ENCODE results near the gene MSANTD1. TPM values are rescaled to one million over a fixed set of nuclear protein-coding genes. Genes with fewer than 3 reads are reported as not detected.

Gene MSANTD1
- total and polyA plus RNA-seq, 4 donors: 0.33 to 3.5 (median 1.9) TPM; not detected in 1

DNA sequence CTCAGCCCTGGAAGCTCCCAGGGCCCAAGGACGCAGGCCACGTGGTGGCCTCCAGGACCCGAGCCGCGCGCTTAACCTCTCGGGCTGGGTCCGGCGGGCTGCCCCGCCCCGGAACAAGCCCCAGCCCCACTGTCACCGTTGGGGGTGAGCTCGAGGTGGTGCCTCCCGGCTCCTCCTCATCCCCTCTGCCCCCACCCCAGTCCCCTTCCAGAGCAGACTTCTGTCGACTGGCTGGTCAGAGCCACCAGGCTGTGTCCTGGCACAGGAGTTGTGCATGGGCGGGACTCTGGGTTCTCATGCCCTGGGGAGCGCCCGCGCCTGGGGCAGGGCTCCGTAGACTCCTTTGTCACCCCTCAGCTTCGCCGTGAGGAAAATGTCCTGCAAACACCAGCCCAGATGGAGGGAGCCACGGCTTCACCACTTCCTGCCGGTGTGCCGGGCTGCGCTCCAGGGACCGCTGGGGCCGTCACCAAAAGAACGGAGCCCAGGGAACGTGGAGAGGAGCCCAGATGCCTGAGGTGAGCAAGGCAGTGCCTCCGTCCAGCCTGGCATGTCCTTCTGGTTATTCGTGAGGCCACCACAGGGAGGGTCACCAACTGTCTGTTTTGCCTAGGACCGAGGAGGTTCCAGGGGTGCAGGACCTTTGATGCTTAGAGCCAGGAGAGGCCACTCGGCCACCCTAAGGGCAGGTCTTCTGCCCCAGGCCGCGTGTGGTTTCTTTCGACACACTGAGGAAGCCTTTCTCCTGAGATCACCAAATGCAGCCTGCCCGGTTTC lies 36.8 kb downstream of the MSANTD1 start:
- Histone ChIP-seq H3K36me3 (ENCODE audit: control insufficient read depth in 1 of 2, insufficient read depth in 2 of 2, low read length in 1 of 2) (no peaks in the 10 kb centered on the region), H3K9me3 (ENCODE audit: control insufficient read depth, low read length) (no peaks in the 10 kb centered on the region), H3K4me1 (ENCODE audit: control insufficient read depth in 1 of 2, insufficient read depth in 2 of 2, low read length in 2 of 2) (no peaks in the 10 kb centered on the region), H3K4me3 (ENCODE audit: low read length in 2 of 2) (no peak overlapping the region), H3K27me3 (ENCODE audit: control insufficient read depth in 1 of 2, insufficient read depth in 2 of 2, low read length in 1 of 2) (no peaks in the 10 kb centered on the region), H3K27ac (ENCODE audit: low read depth in 1 of 2, low read length in 2 of 2) (no peak overlapping the region)
- no peak for ATAC-seq (ENCODE audit: low FRiP score)
- intact Hi-C loops (cut with DNase I): no loop called here
- DNase-seq: peak in 1 of 2 donors; percentile 81
- WGBS, 2 donors: 62 to 65% methylated on average over 37 to 38 of the region's 38 CpGs

DNA sequence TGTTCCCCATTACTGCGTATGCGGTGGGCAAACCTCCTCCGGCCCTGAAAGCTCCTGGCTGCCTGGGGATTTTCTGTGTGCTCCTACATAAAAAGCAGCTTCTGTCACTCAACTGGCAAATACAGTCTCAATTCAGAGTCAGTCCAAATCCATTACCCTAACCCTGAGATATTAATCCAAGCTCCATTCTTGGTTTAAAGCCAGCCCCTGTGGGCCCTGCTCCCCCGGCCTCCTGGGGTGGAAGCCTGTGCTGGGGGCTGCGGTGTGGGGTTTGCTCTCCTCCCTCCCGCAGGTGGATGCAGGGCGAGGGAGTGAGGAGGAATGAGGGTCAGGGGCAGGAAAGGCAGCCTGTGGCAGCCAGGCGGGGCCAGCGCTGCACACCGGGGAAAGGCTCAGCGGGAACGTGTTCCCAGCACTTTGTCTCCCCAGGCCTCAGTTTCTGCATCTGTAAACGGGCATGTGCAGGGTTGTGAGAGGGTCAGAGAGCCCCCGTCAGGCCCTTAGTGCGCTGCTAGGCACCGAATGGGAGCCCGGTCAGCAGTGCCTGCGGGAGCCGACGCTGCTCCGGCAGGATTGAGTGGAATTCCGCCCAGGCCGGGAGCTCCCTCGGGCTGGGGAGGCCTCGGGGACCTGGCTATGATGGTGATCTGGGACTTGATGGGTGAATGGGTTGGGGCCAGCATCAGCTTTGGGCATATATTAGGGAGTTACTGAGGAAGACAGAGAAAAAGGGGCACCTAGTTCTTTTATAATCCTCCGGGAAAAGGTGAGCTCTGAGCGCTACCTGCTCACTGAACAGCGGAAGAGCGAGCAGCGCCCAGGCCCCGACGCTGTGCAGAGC lies 37.6 kb downstream of the MSANTD1 start:
- WGBS, 2 donors: 73% methylated on average over 32 of the region's 32 CpGs
- intact Hi-C loops (cut with DNase I): no loop called here
- no peak overlapping the region for H3K27ac ChIP-seq (ENCODE audit: low read depth in 1 of 2, low read length in 2 of 2)
- no peaks in the 10 kb centered on the region for H3K27me3 ChIP-seq (ENCODE audit: control insufficient read depth in 1 of 2, insufficient read depth in 2 of 2, low read length in 1 of 2)
- H3K9me3 ChIP-seq (ENCODE audit: control insufficient read depth, low read length): no peaks in the 10 kb centered on the region
- DNase-seq: peak in 1 of 2 donors; percentile 61
- ATAC-seq (ENCODE audit: low FRiP score): no peak
- no peaks in the 10 kb centered on the region for H3K4me1 ChIP-seq (ENCODE audit: control insufficient read depth in 1 of 2, insufficient read depth in 2 of 2, low read length in 2 of 2)
- H3K36me3 ChIP-seq (ENCODE audit: control insufficient read depth in 1 of 2, insufficient read depth in 2 of 2, low read length in 1 of 2): no peaks in the 10 kb centered on the region
- no peak overlapping the region for H3K4me3 ChIP-seq (ENCODE audit: low read length in 2 of 2)

DNA sequence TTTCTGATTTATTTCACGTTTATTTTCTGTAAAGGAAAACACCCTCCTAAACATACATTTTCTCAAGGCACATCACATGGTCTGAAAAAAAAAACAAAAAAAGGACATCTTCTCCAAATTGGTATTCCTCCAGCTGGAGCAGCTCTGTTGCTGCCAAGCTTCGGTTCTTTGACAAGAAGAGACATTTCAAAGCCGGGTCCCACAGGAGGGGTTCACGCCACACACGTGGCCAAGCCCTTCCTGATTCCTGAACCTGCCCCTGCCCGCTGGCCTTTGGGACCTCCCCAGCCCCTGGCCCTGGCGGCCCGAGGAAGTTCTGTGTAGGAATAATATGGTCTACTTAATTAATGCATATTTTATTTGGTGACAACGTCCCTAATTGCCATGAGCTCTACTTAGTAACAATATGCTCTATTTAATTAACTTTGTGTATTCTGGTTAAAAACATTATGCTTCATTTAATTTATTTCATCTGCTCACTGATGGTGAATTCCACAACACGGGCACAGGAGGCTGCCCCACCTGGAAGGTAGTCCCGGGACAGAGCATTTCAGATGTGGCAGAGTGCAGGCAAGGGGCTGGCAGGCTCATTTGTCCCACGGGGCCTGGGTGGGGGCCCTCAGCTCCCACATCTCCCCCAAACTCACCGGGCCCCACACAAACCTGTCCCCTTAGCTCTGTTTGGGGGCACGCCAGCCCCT lies 38.5 kb downstream of the MSANTD1 start:
- DNase-seq: no peak

DNA sequence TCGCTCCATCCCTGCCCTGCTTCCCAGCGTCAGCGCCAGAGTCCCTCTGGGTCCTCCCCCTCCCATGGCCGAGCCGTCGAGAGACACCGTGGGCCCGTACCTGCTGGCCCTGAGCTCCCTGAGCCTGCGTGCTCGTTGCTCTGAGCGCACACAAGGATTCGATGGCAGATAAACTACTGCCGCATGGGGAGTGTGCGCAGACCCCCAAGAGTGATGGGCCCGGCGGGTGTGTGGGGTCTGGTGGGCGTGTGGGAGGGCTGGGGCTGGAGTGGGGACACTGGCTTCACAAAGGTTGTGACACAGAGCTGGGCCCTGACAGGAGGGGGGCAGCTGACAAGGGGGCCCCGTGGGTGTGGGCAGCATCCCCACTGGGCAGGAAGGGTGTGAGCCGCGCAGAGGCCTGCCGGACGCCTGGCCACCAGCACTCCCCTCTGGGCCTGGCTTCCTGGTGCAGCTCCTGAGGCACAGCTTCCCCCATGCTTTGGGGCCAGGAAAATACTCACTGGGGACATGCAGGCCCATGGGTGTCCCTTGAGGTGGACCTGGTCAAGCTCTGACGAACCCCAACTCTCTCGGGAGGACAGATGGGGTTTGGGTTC lies 39.1 kb downstream of the MSANTD1 start:
- no peak for DNase-seq
- Histone ChIP-seq H3K4me3 (ENCODE audit: low read length in 2 of 2) (no peak overlapping the region), H3K36me3 (ENCODE audit: control insufficient read depth in 1 of 2, insufficient read depth in 2 of 2, low read length in 1 of 2) (no peaks in the 10 kb centered on the region), H3K27me3 (ENCODE audit: control insufficient read depth in 1 of 2, insufficient read depth in 2 of 2, low read length in 1 of 2) (no peaks in the 10 kb centered on the region), H3K27ac (ENCODE audit: low read depth in 1 of 2, low read length in 2 of 2) (no peak overlapping the region), H3K9me3 (ENCODE audit: control insufficient read depth, low read length) (no peaks in the 10 kb centered on the region), H3K4me1 (ENCODE audit: control insufficient read depth in 1 of 2, insufficient read depth in 2 of 2, low read length in 2 of 2) (no peaks in the 10 kb centered on the region)
- intact Hi-C loops (cut with DNase I): no loop called here
- ATAC-seq (ENCODE audit: low FRiP score): no peak
- WGBS, 2 donors: 71 to 81% methylated on average over 23 to 24 of the region's 24 CpGs

More for the DNA sequence above, 38.5 kb downstream of the MSANTD1 start:
- H3K9me3 ChIP-seq (ENCODE audit: control insufficient read depth, low read length): no peaks in the 10 kb centered on the region
- WGBS, 2 donors: 47 to 48% methylated on average over 14 of the region's 14 CpGs
- intact Hi-C loops (cut with DNase I): no loop called here
- no peak overlapping the region for H3K27ac ChIP-seq (ENCODE audit: low read depth in 1 of 2, low read length in 2 of 2)
- no peaks in the 10 kb centered on the region for H3K27me3 ChIP-seq (ENCODE audit: control insufficient read depth in 1 of 2, insufficient read depth in 2 of 2, low read length in 1 of 2)
- no peak overlapping the region for H3K4me3 ChIP-seq (ENCODE audit: low read length in 2 of 2)
- no peaks in the 10 kb centered on the region for H3K36me3 ChIP-seq (ENCODE audit: control insufficient read depth in 1 of 2, insufficient read depth in 2 of 2, low read length in 1 of 2)
- no peaks in the 10 kb centered on the region for H3K4me1 ChIP-seq (ENCODE audit: control insufficient read depth in 1 of 2, insufficient read depth in 2 of 2, low read length in 2 of 2)
- no peak for ATAC-seq (ENCODE audit: low FRiP score)

DNA sequence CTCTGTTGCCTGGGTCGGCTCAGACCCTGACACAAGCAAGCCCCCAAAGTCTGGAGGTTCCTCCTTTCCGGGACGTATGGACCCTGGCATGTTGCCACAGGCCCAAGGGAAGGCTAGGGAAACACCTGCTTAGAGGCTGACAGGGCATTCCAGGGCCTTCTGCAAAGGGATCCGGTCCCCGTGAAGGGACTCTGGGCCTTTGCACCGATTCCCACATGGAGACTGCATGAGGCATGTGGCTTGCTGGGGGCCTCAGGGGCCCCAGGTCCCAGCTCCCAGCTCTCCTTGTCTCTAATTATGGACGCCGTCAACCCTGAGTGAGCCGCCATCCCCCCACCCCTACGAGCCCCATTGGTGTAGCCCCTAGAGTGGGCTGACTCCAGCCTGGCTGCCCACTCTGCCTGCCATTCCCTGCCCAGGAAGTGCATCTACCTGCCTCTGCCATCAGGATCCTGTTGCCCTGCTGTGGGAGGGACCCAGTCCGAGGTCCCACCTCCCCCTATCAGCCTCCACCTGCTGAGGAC lies 39.7 kb downstream of the MSANTD1 start:
- intact Hi-C loops (cut with DNase I): no loop called here
- ATAC-seq (ENCODE audit: low FRiP score): no peak
- no peak overlapping the region for H3K27ac ChIP-seq (ENCODE audit: low read depth in 1 of 2, low read length in 2 of 2)
- H3K4me3 ChIP-seq (ENCODE audit: low read length in 2 of 2): no peak overlapping the region
- H3K36me3 ChIP-seq (ENCODE audit: control insufficient read depth in 1 of 2, insufficient read depth in 2 of 2, low read length in 1 of 2): no peaks in the 10 kb centered on the region
- H3K9me3 ChIP-seq (ENCODE audit: control insufficient read depth, low read length): no peaks in the 10 kb centered on the region
- H3K4me1 ChIP-seq (ENCODE audit: control insufficient read depth in 1 of 2, insufficient read depth in 2 of 2, low read length in 2 of 2): no peaks in the 10 kb centered on the region
- DNase-seq: no peak
- H3K27me3 ChIP-seq (ENCODE audit: control insufficient read depth in 1 of 2, insufficient read depth in 2 of 2, low read length in 1 of 2): no peaks in the 10 kb centered on the region
- WGBS, 2 donors: 81 to 82% methylated on average over 10 to 11 of the region's 11 CpGs

DNA sequence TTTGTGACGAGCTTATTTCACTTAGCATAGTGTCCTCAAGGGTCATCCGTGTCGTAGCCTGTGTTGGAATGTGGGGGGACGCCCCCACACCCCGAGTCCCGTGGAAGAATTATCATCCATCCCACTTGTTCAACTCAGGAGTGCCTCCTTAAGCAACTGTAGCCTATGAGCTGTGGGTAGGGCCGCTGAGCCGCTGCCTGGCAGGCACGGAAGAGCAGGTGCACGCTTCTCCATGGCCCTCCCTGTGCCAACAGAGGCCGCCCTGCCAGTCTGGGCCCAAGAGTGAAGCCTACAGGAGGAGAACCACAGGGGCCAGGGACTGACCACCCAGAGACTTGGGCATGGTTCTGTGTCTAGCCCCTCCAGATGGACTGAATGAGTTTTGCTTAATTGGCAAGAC lies 41.5 kb downstream of the MSANTD1 start:
- ATAC-seq (ENCODE audit: low FRiP score): no peak
- intact Hi-C loops (cut with DNase I): loop anchor here in 1 of 2 donors (5.0 kb wide), 1 partner anchor 192 kb away; no protein-coding TSS in a partner anchor
- no peak for DNase-seq
- Histone ChIP-seq H3K4me3 (ENCODE audit: low read length in 2 of 2) (no peak overlapping the region), H3K4me1 (ENCODE audit: control insufficient read depth in 1 of 2, insufficient read depth in 2 of 2, low read length in 2 of 2) (no peaks in the 10 kb centered on the region), H3K36me3 (ENCODE audit: control insufficient read depth in 1 of 2, insufficient read depth in 2 of 2, low read length in 1 of 2) (no peaks in the 10 kb centered on the region), H3K27ac (ENCODE audit: low read depth in 1 of 2, low read length in 2 of 2) (no peak overlapping the region), H3K27me3 (ENCODE audit: control insufficient read depth in 1 of 2, insufficient read depth in 2 of 2, low read length in 1 of 2) (no peaks in the 10 kb centered on the region), H3K9me3 (ENCODE audit: control insufficient read depth, low read length) (no peaks in the 10 kb centered on the region)
- WGBS, 2 donors: 94% methylated on average over 11 of the region's 11 CpGs

DNA sequence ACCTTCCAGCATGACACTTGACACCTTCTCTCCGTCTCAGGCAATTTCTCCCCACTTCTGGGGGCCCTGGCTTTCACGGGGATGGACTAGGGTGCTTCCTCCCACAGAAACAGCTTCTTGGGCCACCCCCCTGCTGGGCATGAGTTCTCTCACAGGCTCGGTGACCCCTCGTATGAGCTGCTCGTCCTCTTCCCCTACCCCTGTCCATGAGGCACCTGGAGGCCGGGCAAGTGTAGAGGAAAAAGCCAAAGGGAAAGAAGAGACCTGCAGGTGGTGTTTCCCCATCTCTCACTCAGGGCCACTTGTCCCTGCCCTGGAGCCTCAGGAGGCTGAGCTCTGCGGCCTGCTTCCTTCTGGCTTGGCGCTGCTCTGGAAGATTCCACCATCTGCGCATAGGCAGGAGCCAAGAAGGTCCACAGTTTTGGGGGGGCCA lies 41.9 kb downstream of the MSANTD1 start:
- Histone ChIP-seq H3K4me1 (ENCODE audit: control insufficient read depth in 1 of 2, insufficient read depth in 2 of 2, low read length in 2 of 2) (no peaks in the 10 kb centered on the region), H3K4me3 (ENCODE audit: low read length in 2 of 2) (no peak overlapping the region), H3K36me3 (ENCODE audit: control insufficient read depth in 1 of 2, insufficient read depth in 2 of 2, low read length in 1 of 2) (no peaks in the 10 kb centered on the region), H3K27me3 (ENCODE audit: control insufficient read depth in 1 of 2, insufficient read depth in 2 of 2, low read length in 1 of 2) (no peaks in the 10 kb centered on the region), H3K9me3 (ENCODE audit: control insufficient read depth, low read length) (no peaks in the 10 kb centered on the region), H3K27ac (ENCODE audit: low read depth in 1 of 2, low read length in 2 of 2) (no peak overlapping the region)
- intact Hi-C loops (cut with DNase I): loop anchor here in 1 of 2 donors (5.0 kb wide), 1 partner anchor 191 kb away; no protein-coding TSS in a partner anchor
- DNase-seq (no peak), ATAC-seq (ENCODE audit: low FRiP score) (no peak)
- WGBS, 2 donors: 96% methylated on average over 9 of the region's 9 CpGs

DNA sequence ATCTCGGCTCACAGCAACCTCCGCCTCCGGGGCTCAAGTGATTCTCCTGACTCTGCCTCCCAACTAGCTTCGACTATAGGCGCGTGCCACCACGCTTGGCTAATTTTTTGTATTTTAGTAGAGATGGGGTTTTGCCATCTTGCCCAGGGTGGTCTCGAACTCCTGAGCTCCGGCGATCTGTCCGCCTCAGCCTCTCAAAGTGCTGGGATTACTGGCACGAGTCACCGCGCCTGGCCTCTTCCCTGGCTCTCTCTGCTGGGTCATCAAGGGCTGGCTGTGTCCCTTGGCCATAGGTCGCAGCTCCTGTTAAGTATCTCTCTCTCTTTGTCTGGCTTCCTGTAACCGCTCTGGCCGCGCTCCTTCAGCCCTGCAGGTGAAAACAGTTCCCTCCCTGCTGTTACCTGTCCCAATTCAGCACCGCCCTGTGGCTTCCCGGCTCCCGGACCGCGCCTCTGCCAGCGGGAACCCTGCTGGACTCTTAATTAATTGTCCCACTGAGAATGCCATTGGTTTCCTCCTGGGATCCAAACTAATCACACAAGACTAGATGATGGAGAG lies 42.5 kb downstream of the MSANTD1 start:
- Histone ChIP-seq H3K27me3 (ENCODE audit: control insufficient read depth in 1 of 2, insufficient read depth in 2 of 2, low read length in 1 of 2) (no peaks in the 10 kb centered on the region), H3K4me1 (ENCODE audit: control insufficient read depth in 1 of 2, insufficient read depth in 2 of 2, low read length in 2 of 2) (no peaks in the 10 kb centered on the region), H3K9me3 (ENCODE audit: control insufficient read depth, low read length) (no peaks in the 10 kb centered on the region), H3K36me3 (ENCODE audit: control insufficient read depth in 1 of 2, insufficient read depth in 2 of 2, low read length in 1 of 2) (no peaks in the 10 kb centered on the region), H3K4me3 (ENCODE audit: low read length in 2 of 2) (peak overlapping the region in 1 of 2 donors; percentile 38), H3K27ac (ENCODE audit: low read depth in 1 of 2, low read length in 2 of 2) (peak overlapping the region; percentile 3 to 6)
- 43 to 47% methylated on average over 24 of the region's 24 CpGs for WGBS, 2 donors
- intact Hi-C loops (cut with DNase I): loop anchor here in 1 of 2 donors (5.0 kb wide), 1 partner anchor 191 kb away; no protein-coding TSS in a partner anchor
- ATAC-seq (ENCODE audit: low FRiP score) (no peak), DNase-seq (peak in 1 of 2 donors; percentile 79)
